K562 (cell line): Measurements from ENCODE around the gene FBLN2. TPM values are rescaled to one million over a fixed set of nuclear protein-coding genes. Genes with fewer than 3 reads are reported as not detected.

Experiments used
- ATAC-seq: fragments of 200-7000 bp; cut with Tn5 transposase; 3 replicates; pipeline ENCODE4 v1.9.1; 2020; ENCODE audit warnings: moderate library complexity
- BruUV-seq: library from RNA; stranded (reverse); fragments of 400-500 nt; replicated peaks from 2 replicates; lab custom pipeline; 2021; lab: Mats Ljungman, UMichigan
- CTCF ChIA-PET: fragments of 300-600 bp; formaldehyde crosslinking; extraction: SDS; loops from one replicate; lab custom pipeline; 2021; ENCODE audit warnings: low intra/inter-chr PET ratio; lab: Yijun Ruan, JAX
- POLR2A ChIA-PET: fragments of 300-600, 350-650 bp; sonication (Branson Sonifier 250); formaldehyde crosslinking; extraction: SDS; loops from one replicate; lab custom pipeline; 2021; ENCODE audit warnings: antibody characterized with exemption, inconsistent platforms; lab: Yijun Ruan, JAX
- DNase-seq, 4 experiments: peaks; one replicate each; pipeline versions ENCODE4 v3.0.0 to v3.0.0-alpha.2; 2011 to 2018; ENCODE audit warnings: low spot score in 3 of 4, mixed read lengths in 3 of 4; ENCODE audit errors: extremely low read depth in 1 of 4
- FAIRE-seq: peaks from 2 replicates; lab custom pipeline; 2011; peaks lifted over from hg19 to GRCh38; lab: Jason Lieb, UNC
- H2AFZ ChIP-seq: 2 replicates; pipeline ENCODE4 v1.6.0; 2011; ENCODE audit warnings: low read depth, low read length, control low read depth, inconsistent platforms
- H3K27ac ChIP-seq: fragments of 200-600 bp; 3 replicates; pipeline ENCODE4 v1.8.0; 2011; ENCODE audit warnings: low read depth, mild to moderate bottlenecking, control low read depth, inconsistent platforms, low read length, moderate library complexity, mixed read lengths; ENCODE audit errors: extremely low read depth
- H3K27me3 ChIP-seq, 2 experiments: fragments of 300-600 bp in 1 of 2; 2 replicates in 1 of 2; 3 replicates in 1 of 2; pipeline versions ENCODE4 v1.6.0 to v1.8.0; 2011; ENCODE audit warnings: inconsistent platforms in 2 of 2, low read length in 2 of 2, mild to moderate bottlenecking in 1 of 2, mixed read lengths in 1 of 2, moderate library complexity in 1 of 2; ENCODE audit not compliant: control insufficient read depth in 2 of 2, insufficient read depth in 2 of 2
- H3K36me3 ChIP-seq: fragments of 300-600 bp; 3 replicates; pipeline ENCODE4 v1.8.0; 2011; ENCODE audit warnings: mild to moderate bottlenecking, low read length, inconsistent platforms; ENCODE audit not compliant: control insufficient read depth, insufficient read depth
- H3K4me1 ChIP-seq, 2 experiments: fragments of 200-600 bp in 1 of 2; replicated peaks in 1 of 2; 2 replicates in 1 of 2; 3 replicates in 1 of 2; pipeline versions ENCODE4 v1.5.1 to v1.8.0; 2011; ENCODE audit warnings: inconsistent platforms in 2 of 2, low read length in 2 of 2, mild to moderate bottlenecking in 1 of 2, mixed read lengths in 1 of 2, moderate library complexity in 1 of 2; ENCODE audit not compliant: control insufficient read depth in 2 of 2, insufficient read depth in 2 of 2
- H3K4me2 ChIP-seq: 2 replicates; pipeline ENCODE4 v1.6.1; 2011; ENCODE audit warnings: low read length, control low read depth, inconsistent platforms, mixed read lengths; ENCODE audit not compliant: insufficient read depth
- H3K4me3 ChIP-seq: fragments of 200-600 bp; sonication (generic), shearing (Covaris generic); 2 replicates; pipeline ENCODE4 v1.5.1; 2016; ENCODE audit warnings: control low read depth, inconsistent platforms
- H3K79me2 ChIP-seq: fragments of 200-600 bp; 3 replicates; pipeline ENCODE4 v1.8.0; 2011; ENCODE audit warnings: low read length, inconsistent platforms; ENCODE audit not compliant: control insufficient read depth, insufficient read depth
- H3K9ac ChIP-seq, 2 experiments: 2 replicates each; pipeline versions ENCODE4 v1.6.0 to v1.6.1; 2011; ENCODE audit warnings: low read depth in 2 of 2, low read length in 2 of 2, control low read depth in 1 of 2, inconsistent platforms in 1 of 2, mild to moderate bottlenecking in 1 of 2, mixed read lengths in 1 of 2; ENCODE audit not compliant: insufficient read depth in 1 of 2
- H3K9me1 ChIP-seq: one replicate; pipeline ENCODE4 v1.6.0; 2011; ENCODE audit warnings: inconsistent platforms, mild to moderate bottlenecking, low read length, moderate library complexity; ENCODE audit not compliant: control insufficient read depth, insufficient read depth
- H3K9me3 ChIP-seq: replicated peaks from 2 replicates; pipeline ENCODE4 v1.5.1; 2011; ENCODE audit warnings: low read depth, low read length, inconsistent platforms; ENCODE audit not compliant: control insufficient read depth, insufficient read depth
- H4K20me1 ChIP-seq: replicated peaks from 2 replicates; pipeline ENCODE4 v1.6.1; 2011; ENCODE audit warnings: low read length, inconsistent platforms, mixed read lengths; ENCODE audit not compliant: control insufficient read depth, insufficient read depth
- BRCA1 ChIP-seq, 2 experiments: fragments of 450-650 bp in 1 of 2; sonication (generic) in 1 of 2; formaldehyde crosslinking in 1 of 2; IDR thresholded peaks; 2 replicates each; pipeline versions ENCODE4 v1.5.0 to v1.6.1; 2017 to 2020; ENCODE audit warnings: mild to moderate bottlenecking in 1 of 2, missing genetic modification reagents in 1 of 2
- GATAD2B ChIP-seq: fragments of 450-650 bp; IDR thresholded peaks from 2 replicates; pipeline ENCODE4 v1.6.1; 2017; ENCODE audit warnings: mild to moderate bottlenecking, borderline replicate concordance
- GTF2F1 ChIP-seq: IDR thresholded peaks from 2 replicates; pipeline ENCODE4 v1.6.1; 2011; ENCODE audit warnings: low read depth, low read length, improper control_type of control experiment
- SMAD4 ChIP-seq: fragments of 250-450 bp; sonication (Bioruptor Pico); conservative IDR thresholded peaks from 2 replicates; pipeline ENCODE4 v1.8.0; 2021; ENCODE audit warnings: inconsistent platforms, mild to moderate bottlenecking, moderate library complexity
- XRCC5 ChIP-seq: fragments of 200-400 bp; formaldehyde crosslinking; IDR thresholded peaks from 2 replicates; pipeline ENCODE4 v1.6.1; 2017; ENCODE audit warnings: low read depth, mild to moderate bottlenecking, low read length
- WGBS: fragments of 100-300 bp; shearing (Covaris generic); methylation state at CpG from one replicate; pipeline ENCODE4 v1.1.6; 2016; ENCODE audit warnings: low coverage, mixed read lengths; ENCODE audit not compliant: insufficient coverage; ENCODE audit errors: missing lambda C conversion rate; 5-methylcytosine and 5-hydroxymethylcytosine counted together
- in situ Hi-C: fragments of 300-500 bp; cut with MboI; formaldehyde crosslinking; loops from 4 replicates; pipeline ENCODE4 v1.15.0; 2018; ENCODE audit warnings: inconsistent platforms, mixed read lengths
- intact Hi-C: fragments of 100-400 bp; cut with micrococcal nuclease; formaldehyde crosslinking; loops from 2 replicates; pipeline ENCODE4 v1.14.2; 2022
- polyA plus RNA-seq, 8 experiments: library from polyadenylated mRNA; depleted of rRNA in 4 of 8; stranded (reverse) in 5 of 8; unstranded in 3 of 8; fragments of >200 nt; fragmentation: Nextera tagmentation in 2 of 8; fragmentation: Illumina TruSeq in 1 of 8; extraction: Ambion mirVana in 2 of 8; extraction: Trizol in 1 of 8; gene quantifications; 2 replicates each; pipeline versions ENCODE4 v1.2.1 to v1.2.3, GENCODE V29; 2011 to 2014; ENCODE audit warnings: inconsistent platforms in 1 of 8, missing spikeins in 1 of 8
- total RNA-seq, 7 experiments: library from RNA; depleted of rRNA in 6 of 7; stranded (reverse); fragments of >200 nt in 6 of 7; fragmentation: Illumina TruSeq in 2 of 7; extraction: Trizol in 2 of 7; gene quantifications; 2 replicates each; pipeline versions ENCODE4 v1.2.1 to v1.2.3, GENCODE V29; 2011 to 2021; ENCODE audit warnings: low replicate concordance in 1 of 7
- TF ChIP-seq, protein P1 (sequence below): IDR thresholded peaks from 2 replicates; pipeline ENCODE4 v1.6.1; 2016; ENCODE audit warnings: missing genetic modification characterization, missing compliant biosample characterization

The FBLN2 gene
- total and polyA plus RNA-seq, 9 of the 15 experiments (the other 6 are each of a cell fraction or from before 2014, with no cell fraction given), result 0.03 to 0.10 (median 0.04) TPM; not detected in 6

DNA sequence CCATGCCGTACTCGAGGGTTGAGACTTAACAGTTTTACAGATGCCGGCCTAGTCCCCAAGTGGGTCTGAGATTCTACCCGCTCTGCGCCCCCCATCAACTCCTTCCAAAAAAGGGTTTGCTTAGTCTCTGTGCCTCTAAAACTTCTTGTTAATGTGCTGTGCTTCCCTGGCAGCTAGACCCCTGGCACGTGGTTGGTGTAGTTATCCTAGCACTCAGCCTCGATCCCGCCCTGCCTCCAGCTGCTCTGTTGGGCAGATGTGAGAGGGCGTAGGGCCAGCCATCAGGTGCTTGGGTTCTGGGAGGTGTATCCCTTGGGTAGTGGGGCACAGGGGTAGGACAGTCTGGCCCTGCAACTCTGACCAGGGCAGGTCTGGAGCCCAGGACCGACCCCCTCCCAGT, 79.5 kb downstream of the FBLN2 start (continued):
- TF ChIP-seq SMAD4 (CRISPR knock-in tag) (no peak), XRCC5 (no peak)

GRCh38 chr3:13628841-13629551, 80.1 kb downstream of the FBLN2 start:
- 28% methylated on average over 26 of the region's 27 CpGs for WGBS
- POLR2A ChIA-PET, result interaction anchor here (0.8 kb wide), 1 partner anchor 385 kb away, joined by 3 read pairs; no protein-coding TSS in a partner anchor
- H3K27ac ChIP-seq, result no peak overlapping the region
- H3K27me3 ChIP-seq, result peaks cover 52 to 82% of the 10 kb centered on the region in 2 experiments; a peak in 4 of 5 replicates
- FAIRE-seq (no peak), ATAC-seq (no peak), DNase-seq (no peak)
- H2AFZ ChIP-seq, result no peak overlapping the region
- H3K79me2 ChIP-seq, result no peaks in the 10 kb centered on the region
- intact Hi-C loops (no loop called here), in situ Hi-C loops (no loop called here)
- no TSS peak for BruUV-seq
- peaks cover 0 to 13% of the 10 kb centered on the region in 2 experiments; a peak in 1 of 5 replicates for H3K4me1 ChIP-seq
- no peaks in the 10 kb centered on the region; the same call in 1 of the 2 replicates for H3K9me3 ChIP-seq
- CTCF ChIA-PET, result no interaction called here
- H3K36me3 ChIP-seq, result no peaks in the 10 kb centered on the region
- H3K4me3 ChIP-seq, result no peak overlapping the region
- H4K20me1 ChIP-seq, result peaks cover 30% of the 10 kb centered on the region
- no peak overlapping the region for H3K4me2 ChIP-seq
- peak overlapping the region in 1 of 2 experiments; percentile 3; a peak in 1 of 4 replicates for H3K9ac ChIP-seq
- H3K9me1 ChIP-seq, result no peaks in the 10 kb centered on the region
- TF ChIP-seq GTF2F1, result no peak
- no peak for TF ChIP-seq BRCA1 (IDR thresholded peaks at IDR 0.05)
- no peak for TF ChIP-seq BRCA1 (CRISPR knock-in tag; IDR thresholded peaks at IDR 0.05)
- TF ChIP-seq, protein P1, sequence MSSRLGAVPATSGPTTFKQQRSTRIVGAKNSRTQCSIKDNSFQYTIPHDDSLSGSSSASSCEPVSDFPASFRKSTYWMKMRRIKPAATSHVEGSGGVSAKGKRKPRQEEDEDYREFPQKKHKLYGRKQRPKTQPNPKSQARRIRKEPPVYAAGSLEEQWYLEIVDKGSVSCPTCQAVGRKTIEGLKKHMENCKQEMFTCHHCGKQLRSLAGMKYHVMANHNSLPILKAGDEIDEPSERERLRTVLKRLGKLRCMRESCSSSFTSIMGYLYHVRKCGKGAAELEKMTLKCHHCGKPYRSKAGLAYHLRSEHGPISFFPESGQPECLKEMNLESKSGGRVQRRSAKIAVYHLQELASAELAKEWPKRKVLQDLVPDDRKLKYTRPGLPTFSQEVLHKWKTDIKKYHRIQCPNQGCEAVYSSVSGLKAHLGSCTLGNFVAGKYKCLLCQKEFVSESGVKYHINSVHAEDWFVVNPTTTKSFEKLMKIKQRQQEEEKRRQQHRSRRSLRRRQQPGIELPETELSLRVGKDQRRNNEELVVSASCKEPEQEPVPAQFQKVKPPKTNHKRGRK (tag), result no peak
- no peak for TF ChIP-seq GATAD2B
